Measurements from ENCODE around the gene RPL36A.

- TF ChIP-seq POLR2AphosphoS5 (IDR thresholded peaks at IDR 0.05; ENCODE audit: borderline replicate concordance, low read depth, low read length) (no peak), EZH2 (IDR thresholded peaks at IDR 0.05) (no peak)
Observed at GRCh38 chrX:101357166-101357795, 33.5 kb upstream of the RPL36A start.

Measured in SK-N-MC (cell line).